BJ (cell line): ENCODE measurements around the gene PRRT2. TPM values are rescaled to one million over a fixed set of nuclear protein-coding genes. Genes with fewer than 3 reads are reported as not detected.

ENCODE experiments used
- CTCF ChIA-PET: fragments of 350-600 bp; formaldehyde crosslinking; extraction: SDS; loops from one replicate; lab custom pipeline; 2021; ENCODE audit warnings: antibody characterized with exemption, inconsistent platforms; lab: Yijun Ruan, JAX
- POLR2A ChIA-PET: fragments of 300-600 bp; sonication (Branson Sonifier 250); formaldehyde crosslinking; extraction: SDS; loops from one replicate; lab custom pipeline; 2021; ENCODE audit warnings: antibody characterized with exemption; lab: Charles Lee
- DNase-seq: peaks from one replicate; pipeline ENCODE4 v3.0.0-alpha.2; 2011; ENCODE audit warnings: low read depth
- H3K27me3 ChIP-seq: 2 replicates; pipeline ENCODE4 v1.6.0; 2011; ENCODE audit warnings: low read length; ENCODE audit not compliant: control insufficient read depth, insufficient read depth
- H3K36me3 ChIP-seq: 2 replicates; pipeline ENCODE4 v1.5.1; 2011; ENCODE audit warnings: low read length; ENCODE audit not compliant: control insufficient read depth, insufficient read depth
- H3K4me3 ChIP-seq: 2 replicates; pipeline ENCODE4 v1.5.1; 2011; ENCODE audit warnings: low read depth, mild to moderate bottlenecking, control low read depth, low read length
- CTCF ChIP-seq: IDR thresholded peaks from 2 replicates; pipeline ENCODE4 v1.5.1; 2011; ENCODE audit warnings: low read depth, mild to moderate bottlenecking, control low read depth, inconsistent platforms, low read length, moderate library complexity; ENCODE audit not compliant: insufficient read depth
- polyA plus RNA-seq: library from polyadenylated mRNA; depleted of rRNA; stranded (reverse); fragments of >200 nt; gene quantifications from 2 replicates; pipeline ENCODE4 v1.2.3, GENCODE V29; 2011

PRRT2 gene
- polyA plus RNA-seq, 1 experiment = 7.6 TPM

GRCh38 chr16:29808219-29808900 lies 3.6 kb upstream of the PRRT2 start:
- DNase-seq = no peak
- Histone ChIP-seq H3K27me3 (no peaks in the 10 kb centered on the region), H3K4me3 (peak overlapping the region; percentile 67), H3K36me3 (peaks cover 16% of the 10 kb centered on the region)
- TF ChIP-seq CTCF = no peak
- POLR2A ChIA-PET = no interaction called here
- CTCF ChIA-PET = interaction anchor here (0.6 to 3.0 kb wide), 14 partner anchors 8 to 224 kb away, joined by 3 to 30 read pairs (median 6); partner anchors contain the start of genes ASPHD1, KIF22, MVP and PAGR1

GRCh38 chr16:29809031-29809747 lies 2.8 kb upstream of the PRRT2 start:
- Histone ChIP-seq H3K36me3 (peaks cover 16% of the 10 kb centered on the region), H3K4me3 (no peak overlapping the region), H3K27me3 (no peaks in the 10 kb centered on the region)
- no peak for DNase-seq
- ChIA-PET CTCF (interaction anchor here (1.2 to 3.0 kb wide), 4 partner anchors 7 to 39 kb away, joined by 4 to 30 read pairs (median 15); partner anchors contain the start of genes MVP and PAGR1), POLR2A (no interaction called here)
- no peak for TF ChIP-seq CTCF

DNA sequence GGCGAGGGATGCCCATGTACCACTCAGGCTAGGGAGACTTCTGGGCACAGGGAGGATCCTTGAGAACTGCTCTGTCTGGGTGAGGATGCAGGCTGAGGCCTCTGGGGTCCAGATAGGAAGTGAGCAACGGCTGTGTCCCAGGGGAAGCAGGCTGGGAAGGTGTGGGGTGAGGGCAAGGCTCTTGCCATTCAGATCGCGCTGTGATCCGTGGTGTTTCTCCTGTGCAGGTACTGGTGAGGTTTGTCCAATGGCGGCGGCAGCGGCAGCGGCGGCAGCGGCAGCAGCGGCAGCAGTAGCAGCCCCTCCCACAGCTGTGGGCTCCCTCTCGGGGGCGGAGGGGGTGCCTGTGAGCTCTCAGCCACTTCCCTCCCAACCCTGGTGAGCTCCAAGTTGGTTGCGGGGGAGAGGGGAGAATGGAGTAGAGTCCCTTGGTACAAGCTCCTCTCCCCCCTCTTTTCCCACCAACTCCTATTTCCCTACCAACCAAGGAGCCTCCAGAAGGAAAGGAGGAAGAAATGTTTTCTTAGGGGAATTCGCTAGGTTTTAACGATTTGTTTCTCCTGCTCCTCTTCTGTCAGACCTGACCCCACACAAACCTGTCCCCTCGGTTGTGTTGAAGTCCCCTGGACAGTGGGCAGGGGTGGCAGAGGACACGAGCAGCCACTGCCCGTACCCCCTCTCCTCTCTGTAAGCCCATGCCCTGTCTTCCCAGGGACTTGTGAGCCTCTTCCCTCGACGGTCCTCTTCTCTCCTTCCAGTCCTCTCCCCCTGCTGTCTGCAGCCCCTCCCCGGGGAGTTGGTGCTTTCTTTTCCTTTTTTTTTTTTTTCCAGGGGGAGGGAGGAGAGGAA lies 1.9 kb upstream of the PRRT2 start:
- Histone ChIP-seq H3K27me3 (no peaks in the 10 kb centered on the region), H3K4me3 (no peak overlapping the region), H3K36me3 (peaks cover 16% of the 10 kb centered on the region)
- POLR2A ChIA-PET = interaction anchor here (0.6 to 1.1 kb wide), 2 partner anchors 15 to 41 kb away, joined by 4 to 17 read pairs; no protein-coding TSS in a partner anchor
- CTCF ChIA-PET = interaction anchor here (1.0 kb wide), 1 partner anchor 212 kb away, joined by 3 read pairs; no protein-coding TSS in a partner anchor
- no peak for DNase-seq
- TF ChIP-seq CTCF = no peak

DNA sequence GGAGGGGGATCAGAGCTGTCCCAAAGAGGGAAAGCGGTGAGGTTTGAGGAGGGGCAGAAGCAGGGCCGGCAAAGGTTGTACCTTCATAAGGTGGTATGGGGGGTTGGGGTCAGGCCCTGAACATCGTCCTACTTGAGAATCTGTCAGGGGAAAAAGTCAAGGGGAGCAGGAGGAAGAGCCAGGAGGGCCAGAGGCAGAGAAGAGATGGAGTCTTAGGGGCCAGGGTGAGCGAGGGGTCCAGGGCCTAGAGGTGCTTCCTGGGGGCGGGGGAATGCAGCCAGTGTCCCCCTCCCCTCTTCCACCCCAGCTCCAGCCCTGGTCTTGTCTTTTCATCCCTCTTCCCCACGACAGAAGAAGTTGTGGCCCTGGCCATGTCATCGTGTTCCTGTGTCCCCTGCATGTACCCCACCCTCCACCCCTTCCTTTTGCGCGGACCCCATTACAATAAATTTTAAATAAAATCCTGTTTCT lies 1.3 kb upstream of the PRRT2 start:
- TF ChIP-seq CTCF = no peak
- peaks cover 16% of the 10 kb centered on the region for H3K36me3 ChIP-seq
- POLR2A ChIA-PET = interaction anchor here (0.6 to 1.1 kb wide), 2 partner anchors 14 to 41 kb away, joined by 4 to 17 read pairs; no protein-coding TSS in a partner anchor
- H3K4me3 ChIP-seq = no peak overlapping the region
- no peaks in the 10 kb centered on the region for H3K27me3 ChIP-seq
- CTCF ChIA-PET = interaction anchor here (1.0 kb wide), 1 partner anchor 212 kb away, joined by 3 read pairs; no protein-coding TSS in a partner anchor
- DNase-seq = no peak
